Activated CD8-positive, alpha-beta T cell treated with anti-CD3 and anti-CD28 coated beads for 36 hours (primary cell): ENCODE data around the gene FITM1. TPM values are rescaled to one million over a fixed set of nuclear protein-coding genes. Genes with fewer than 3 reads are reported as not detected.

Source experiments
- ATAC-seq: fragments of 200-7000 bp; cut with Tn5 transposase; one replicate; pipeline ENCODE4 v1.10.0; 2021; ENCODE audit warnings: mild to moderate bottlenecking, moderate library complexity
- CTCF ChIA-PET: fragments of 350-600 bp; sonication (Branson Sonifier 250); formaldehyde crosslinking; loops from one replicate; lab custom pipeline; 2021; ENCODE audit warnings: antibody characterized with exemption; lab: Charles Lee
- POLR2A ChIA-PET: fragments of 350-600 bp; sonication (Branson Sonifier 250); formaldehyde crosslinking; loops from one replicate; lab custom pipeline; 2021; ENCODE audit warnings: antibody characterized with exemption; lab: Charles Lee
- DNase-seq: peaks from one replicate; pipeline ENCODE4 v3.0.0-alpha.2; 2020
- H3K27ac Mint-ChIP-seq: one replicate; pipeline ENCODE4 v1.8.0; 2021; ENCODE audit warnings: mild to moderate bottlenecking, mixed read lengths
- H3K27me3 Mint-ChIP-seq: one replicate; pipeline ENCODE4 v1.8.0; 2021; ENCODE audit warnings: mixed read lengths
- H3K36me3 Mint-ChIP-seq: one replicate; pipeline ENCODE4 v1.8.0; 2021; ENCODE audit warnings: low read depth, mixed read lengths
- H3K4me1 Mint-ChIP-seq: one replicate; pipeline ENCODE4 v1.8.0; 2021; ENCODE audit warnings: low read depth, mixed read lengths
- H3K4me3 Mint-ChIP-seq: one replicate; pipeline ENCODE4 v1.8.0; 2021; ENCODE audit warnings: mild to moderate bottlenecking, moderate library complexity, mixed read lengths
- H3K9me3 Mint-ChIP-seq: one replicate; pipeline ENCODE4 v1.8.0; 2021; ENCODE audit warnings: mixed read lengths
- intact Hi-C: fragments of 100-400 bp; cut with micrococcal nuclease; formaldehyde crosslinking; loops from one replicate; pipeline ENCODE4 v1.10.0; 2022
- total RNA-seq, 2 experiments: library from RNA; stranded (reverse); gene quantifications; one replicate each; pipeline ENCODE4 v1.2.3, GENCODE V29; 2021
- TF ChIP-seq, protein P1 (sequence below): fragments of 200-600 bp; IDR thresholded peaks from one replicate; pipeline ENCODE4 v1.8.0; 2022; ENCODE audit warnings: antibody characterized with exemption, mild to moderate bottlenecking

The FITM1 gene
- total RNA-seq, 2 experiments from 2014 or later, result 0.56 to 0.69 TPM

DNA sequence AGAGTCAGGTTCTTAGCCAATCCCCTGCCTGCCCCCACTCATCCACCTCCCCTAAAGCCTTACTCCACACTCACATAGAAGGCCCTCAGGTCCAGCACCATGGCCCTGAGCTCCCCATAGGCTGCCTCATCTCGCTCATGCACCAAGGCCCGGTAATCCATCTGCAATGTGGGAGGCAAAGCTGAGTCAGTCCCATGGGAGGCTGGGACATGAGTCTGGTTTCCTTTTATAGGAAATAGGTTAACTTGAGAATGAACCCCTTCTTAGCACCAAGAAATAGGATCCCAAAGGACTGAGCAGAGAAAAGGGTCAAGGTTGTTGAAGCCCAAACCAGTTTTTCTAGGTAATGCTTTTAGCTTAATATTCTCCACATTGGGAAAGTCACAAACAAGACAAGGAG is 13.1 kb downstream of the FITM1 start:
- Mint-ChIP-seq H3K27ac (peak overlapping the region; percentile 72), H3K36me3 (peaks cover 67% of the 10 kb centered on the region), H3K4me3 (no peak overlapping the region), H3K9me3 (no peaks in the 10 kb centered on the region), H3K4me1 (peaks cover 54% of the 10 kb centered on the region), H3K27me3 (no peaks in the 10 kb centered on the region)
- ChIA-PET POLR2A (interaction anchor here (0.8 to 10.7 kb wide), 7 partner anchors 10 to 70 kb away, joined by 3 to 178 read pairs (median 4); partner anchors contain the start of genes CHMP4A, DCAF11, IRF9 and NRL), CTCF (interaction anchor here (1.3 to 1.8 kb wide), 4 partner anchors 17 to 165 kb away, joined by 3 to 10 read pairs (median 6); partner anchors contain the start of genes CIDEB and IRF9)
- DNase-seq (no peak), ATAC-seq (no peak)
- TF ChIP-seq, protein P1, sequence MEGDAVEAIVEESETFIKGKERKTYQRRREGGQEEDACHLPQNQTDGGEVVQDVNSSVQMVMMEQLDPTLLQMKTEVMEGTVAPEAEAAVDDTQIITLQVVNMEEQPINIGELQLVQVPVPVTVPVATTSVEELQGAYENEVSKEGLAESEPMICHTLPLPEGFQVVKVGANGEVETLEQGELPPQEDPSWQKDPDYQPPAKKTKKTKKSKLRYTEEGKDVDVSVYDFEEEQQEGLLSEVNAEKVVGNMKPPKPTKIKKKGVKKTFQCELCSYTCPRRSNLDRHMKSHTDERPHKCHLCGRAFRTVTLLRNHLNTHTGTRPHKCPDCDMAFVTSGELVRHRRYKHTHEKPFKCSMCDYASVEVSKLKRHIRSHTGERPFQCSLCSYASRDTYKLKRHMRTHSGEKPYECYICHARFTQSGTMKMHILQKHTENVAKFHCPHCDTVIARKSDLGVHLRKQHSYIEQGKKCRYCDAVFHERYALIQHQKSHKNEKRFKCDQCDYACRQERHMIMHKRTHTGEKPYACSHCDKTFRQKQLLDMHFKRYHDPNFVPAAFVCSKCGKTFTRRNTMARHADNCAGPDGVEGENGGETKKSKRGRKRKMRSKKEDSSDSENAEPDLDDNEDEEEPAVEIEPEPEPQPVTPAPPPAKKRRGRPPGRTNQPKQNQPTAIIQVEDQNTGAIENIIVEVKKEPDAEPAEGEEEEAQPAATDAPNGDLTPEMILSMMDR, result no peak
- intact Hi-C loops, result no loop called here

DNA sequence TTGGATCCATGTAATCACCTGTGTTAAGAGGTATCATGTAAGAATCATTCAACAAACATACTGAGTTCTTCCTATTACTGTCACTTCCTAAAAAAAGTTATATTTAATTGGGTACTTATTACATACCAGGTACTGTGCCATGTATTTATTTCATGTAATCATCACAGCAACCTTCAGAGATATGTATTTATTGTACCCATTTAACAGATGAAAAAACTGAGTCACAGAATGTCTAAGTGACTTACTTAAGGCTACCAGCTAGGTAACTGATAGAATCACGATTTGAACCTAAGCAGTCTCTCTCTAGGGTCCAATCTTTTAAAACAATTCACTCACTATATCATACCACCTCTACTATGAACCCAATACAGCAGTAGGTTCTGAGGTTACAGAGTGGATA is 14.0 kb downstream of the FITM1 start:
- TF ChIP-seq, protein P1, result no peak
- H3K36me3 Mint-ChIP-seq, result peaks cover 67% of the 10 kb centered on the region
- ATAC-seq (no peak), DNase-seq (no peak)
- ChIA-PET POLR2A (interaction anchor here (0.9 to 10.7 kb wide), 5 partner anchors 9 to 45 kb away, joined by 3 to 178 read pairs (median 4); partner anchors contain the start of genes DCAF11, IRF9 and NRL), CTCF (interaction anchor here (1.3 to 8.0 kb wide), 4 partner anchors 16 to 164 kb away, joined by 3 to 91 read pairs (median 8); partner anchors contain the start of genes CIDEB and IRF9)
- peaks cover 54% of the 10 kb centered on the region for H3K4me1 Mint-ChIP-seq
- peak overlapping the region; percentile 89 for H3K4me3 Mint-ChIP-seq
- no peaks in the 10 kb centered on the region for H3K9me3 Mint-ChIP-seq
- H3K27me3 Mint-ChIP-seq, result no peaks in the 10 kb centered on the region
- intact Hi-C loops, result no loop called here
- peak overlapping the region; percentile 67 for H3K27ac Mint-ChIP-seq

DNA sequence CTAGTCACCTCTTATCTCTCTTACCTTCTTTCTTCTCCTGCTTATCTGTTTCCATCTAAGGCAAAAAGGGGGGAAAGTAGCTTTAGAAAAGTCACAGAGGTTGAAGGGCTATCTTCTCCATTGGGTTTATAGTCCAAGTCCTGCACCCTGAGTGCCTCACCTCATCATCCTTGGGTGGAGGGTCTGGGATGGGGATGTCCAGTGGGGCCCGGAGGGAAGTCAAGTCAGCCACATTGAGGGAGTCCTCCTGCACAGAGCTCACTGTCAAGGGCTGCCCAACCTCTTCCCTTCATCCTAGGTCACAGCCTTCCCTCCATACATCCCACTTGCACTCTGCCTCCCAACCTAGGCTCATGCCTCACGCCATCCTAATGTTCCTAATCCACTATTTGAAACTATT is 14.8 kb downstream of the FITM1 start:
- H3K27ac Mint-ChIP-seq, result peak overlapping the region; percentile 98
- ATAC-seq, result no peak
- H3K4me3 Mint-ChIP-seq, result peak overlapping the region; percentile 89
- H3K36me3 Mint-ChIP-seq, result peaks cover 65% of the 10 kb centered on the region
- H3K4me1 Mint-ChIP-seq, result peaks cover 54% of the 10 kb centered on the region
- CTCF ChIA-PET, result interaction anchor here (1.2 to 8.0 kb wide), 9 partner anchors 9 to 163 kb away, joined by 3 to 91 read pairs (median 9); partner anchors contain the start of genes CIDEB, IRF9 and PSME1
- POLR2A ChIA-PET, result interaction anchor here (1.0 to 10.7 kb wide), 12 partner anchors 8 to 69 kb away, joined by 3 to 178 read pairs (median 6); partner anchors contain the start of genes CHMP4A, DCAF11, IPO4 and IRF9
- no peak for DNase-seq
- intact Hi-C loops, result no loop called here
- H3K27me3 Mint-ChIP-seq, result no peaks in the 10 kb centered on the region
- H3K9me3 Mint-ChIP-seq, result no peaks in the 10 kb centered on the region
- TF ChIP-seq, protein P1, result no peak

DNA sequence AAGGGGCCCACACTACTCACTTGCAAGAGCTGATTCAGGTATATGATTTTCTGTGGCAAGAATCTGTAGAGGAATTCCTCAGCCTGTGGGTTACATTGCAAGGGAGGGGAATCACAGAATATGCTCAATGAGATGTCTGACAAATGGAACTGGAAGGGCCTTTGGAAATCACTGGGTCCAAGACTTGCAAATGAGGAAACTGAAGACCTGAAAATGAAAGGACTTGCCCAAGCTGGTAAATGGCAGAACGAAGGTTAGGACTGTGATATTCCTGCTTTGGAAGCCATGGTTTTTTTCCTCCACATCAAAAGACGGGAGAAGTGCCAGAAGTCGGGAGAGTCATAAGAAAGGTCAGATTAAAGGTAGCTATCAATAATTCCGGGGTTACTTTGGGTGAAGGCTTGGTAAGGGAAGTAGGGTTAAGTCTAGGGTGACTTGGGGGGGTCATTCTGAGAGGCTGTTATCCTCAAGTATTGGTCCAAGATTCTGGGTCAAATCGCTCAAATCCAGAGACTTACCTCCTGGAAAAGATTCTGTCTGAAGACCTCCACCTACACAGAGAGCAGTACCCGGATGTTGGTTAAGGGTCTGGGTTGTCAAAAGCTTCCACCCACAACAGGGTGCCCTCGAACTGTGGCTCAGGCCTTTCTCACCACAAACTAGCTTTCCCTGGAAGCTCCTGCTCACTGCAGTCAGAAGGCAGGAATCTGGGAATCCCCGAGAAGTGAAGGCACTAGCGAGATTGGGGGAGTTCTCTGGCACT is 15.4 kb downstream of the FITM1 start:
- no peaks in the 10 kb centered on the region for H3K27me3 Mint-ChIP-seq
- H3K4me1 Mint-ChIP-seq, result peaks cover 60% of the 10 kb centered on the region
- H3K36me3 Mint-ChIP-seq, result peaks cover 65% of the 10 kb centered on the region
- peak overlapping the region; percentile 98 for H3K27ac Mint-ChIP-seq
- peak overlapping the region; percentile 89 for H3K4me3 Mint-ChIP-seq
- ATAC-seq (no peak), DNase-seq (peak; percentile 43)
- no peaks in the 10 kb centered on the region for H3K9me3 Mint-ChIP-seq
- ChIA-PET POLR2A (interaction anchor here (0.8 to 10.7 kb wide), 16 partner anchors 9 to 125 kb away, joined by 3 to 178 read pairs (median 5); partner anchors contain the start of genes CHMP4A, DCAF11, IPO4 and IRF9), CTCF (interaction anchor here (0.9 to 8.0 kb wide), 13 partner anchors 9 to 162 kb away, joined by 3 to 91 read pairs (median 6); partner anchors contain the start of genes CIDEB, DCAF11, IRF9 and NRL)
- TF ChIP-seq, protein P1, result no peak
- intact Hi-C loops, result no loop called here
